Activated CD8-positive, alpha-beta T cell treated with anti-CD3 and anti-CD28 coated beads, Interleukin-2, amount 10 ng/mL, durations not matched to agents 7 days and 5 days (primary cell): ENCODE data around the gene CTIF. TPM values are rescaled to one million over a fixed set of nuclear protein-coding genes. Genes with fewer than 3 reads are reported as not detected.

Experiments used
- ATAC-seq: fragments of 150-1000 bp; cut with Tn5 transposase; one replicate; pipeline ENCODE4 v1.10.0; 2021; ENCODE audit warnings: moderate library complexity
- CTCF ChIA-PET: fragments of 350-600 bp; sonication (Branson Sonifier 250); formaldehyde crosslinking; loops from one replicate; lab custom pipeline; 2021; ENCODE audit warnings: antibody characterized with exemption; lab: Charles Lee
- POLR2A ChIA-PET: fragments of 350-600 bp; sonication (Branson Sonifier 250); formaldehyde crosslinking; loops from one replicate; lab custom pipeline; 2021; ENCODE audit warnings: antibody characterized with exemption; lab: Charles Lee
- DNase-seq: peaks from one replicate; pipeline ENCODE4 v3.0.0-alpha.2; 2020
- H3K27ac Mint-ChIP-seq: one replicate; pipeline ENCODE4 v1.8.0; 2021; ENCODE audit warnings: mild to moderate bottlenecking, mixed read lengths
- H3K27me3 Mint-ChIP-seq: one replicate; pipeline ENCODE4 v1.8.0; 2021; ENCODE audit warnings: low read depth, mixed read lengths
- H3K36me3 Mint-ChIP-seq: one replicate; pipeline ENCODE4 v1.8.0; 2021; ENCODE audit warnings: low read depth, mixed read lengths
- H3K4me1 Mint-ChIP-seq: one replicate; pipeline ENCODE4 v1.8.0; 2021; ENCODE audit warnings: low read depth, mixed read lengths
- H3K4me3 Mint-ChIP-seq: one replicate; pipeline ENCODE4 v1.8.0; 2021; ENCODE audit warnings: mild to moderate bottlenecking, mixed read lengths
- H3K9me3 Mint-ChIP-seq: one replicate; pipeline ENCODE4 v1.8.0; 2022; ENCODE audit warnings: mixed read lengths; ENCODE audit not compliant: insufficient read depth
- total RNA-seq, 2 experiments: library from RNA; stranded (reverse); gene quantifications; one replicate each; pipeline ENCODE4 v1.2.3, GENCODE V29; 2021

CTIF gene
- total RNA-seq, 2 experiments from 2014 or later, result 1.3 to 2.1 TPM

- no peak for DNase-seq
- H3K27ac Mint-ChIP-seq, result no peak overlapping the region
- no peak overlapping the region for H3K4me3 Mint-ChIP-seq
- H3K4me1 Mint-ChIP-seq, result peaks cover 8% of the 10 kb centered on the region
- ATAC-seq, result no peak
- H3K27me3 Mint-ChIP-seq, result peaks cover 12% of the 10 kb centered on the region
- H3K36me3 Mint-ChIP-seq, result no peaks in the 10 kb centered on the region
- POLR2A ChIA-PET, result no interaction called here
- H3K9me3 Mint-ChIP-seq, result no peaks in the 10 kb centered on the region
- CTCF ChIA-PET, result no interaction called here
Measured at GRCh38 chr18:48535956-48536355, 2.9 kb upstream of the CTIF start.

- ATAC-seq, result no peak
- Mint-ChIP-seq H3K4me3 (no peak overlapping the region), H3K27me3 (peaks cover 15% of the 10 kb centered on the region), H3K9me3 (no peaks in the 10 kb centered on the region), H3K4me1 (peaks cover 8% of the 10 kb centered on the region), H3K27ac (no peak overlapping the region), H3K36me3 (no peaks in the 10 kb centered on the region)
- DNase-seq, result no peak
- ChIA-PET CTCF (no interaction called here), POLR2A (no interaction called here)
Measured at GRCh38 chr18:48536516-48536915, 2.3 kb upstream of the CTIF start.

- no peak overlapping the region for H3K27ac Mint-ChIP-seq
- ATAC-seq (peak; percentile 37), DNase-seq (peak; percentile 27)
- CTCF ChIA-PET, result no interaction called here
- H3K36me3 Mint-ChIP-seq, result no peaks in the 10 kb centered on the region
- peaks cover 30% of the 10 kb centered on the region for H3K27me3 Mint-ChIP-seq
- POLR2A ChIA-PET, result no interaction called here
- H3K4me1 Mint-ChIP-seq, result peaks cover 20% of the 10 kb centered on the region
- H3K9me3 Mint-ChIP-seq, result no peaks in the 10 kb centered on the region
- H3K4me3 Mint-ChIP-seq, result peak overlapping the region; percentile 82
Measured at GRCh38 chr18:48539406-48540250, 797 bp downstream of the CTIF start.

- H3K4me1 Mint-ChIP-seq, result peaks cover 20% of the 10 kb centered on the region
- H3K27me3 Mint-ChIP-seq, result peaks cover 31% of the 10 kb centered on the region
- H3K36me3 Mint-ChIP-seq, result no peaks in the 10 kb centered on the region
- H3K4me3 Mint-ChIP-seq, result peak overlapping the region; percentile 82
- ATAC-seq (peak; percentile 38), DNase-seq (peak; percentile 41)
- ChIA-PET POLR2A (no interaction called here), CTCF (no interaction called here)
- H3K27ac Mint-ChIP-seq, result no peak overlapping the region
- no peaks in the 10 kb centered on the region for H3K9me3 Mint-ChIP-seq
Measured at GRCh38 chr18:48540251-48541025, 1.6 kb downstream of the CTIF start.

- H3K4me3 Mint-ChIP-seq, result peak overlapping the region; percentile 7
- no peaks in the 10 kb centered on the region for H3K9me3 Mint-ChIP-seq
- ATAC-seq (peak; percentile 29), DNase-seq (no peak)
- CTCF ChIA-PET, result no interaction called here
- H3K27ac Mint-ChIP-seq, result no peak overlapping the region
- H3K4me1 Mint-ChIP-seq, result peaks cover 20% of the 10 kb centered on the region
- no peaks in the 10 kb centered on the region for H3K36me3 Mint-ChIP-seq
- peaks cover 34% of the 10 kb centered on the region for H3K27me3 Mint-ChIP-seq
- POLR2A ChIA-PET, result no interaction called here
Measured at GRCh38 chr18:48541026-48541746, 2.4 kb downstream of the CTIF start.

GRCh38 chr18:48541747-48542400 is 3.0 kb downstream of the CTIF start:
- peaks cover 38% of the 10 kb centered on the region for H3K27me3 Mint-ChIP-seq
- ATAC-seq (no peak), DNase-seq (no peak)
- CTCF ChIA-PET, result no interaction called here
- H3K4me1 Mint-ChIP-seq, result peaks cover 20% of the 10 kb centered on the region
- H3K4me3 Mint-ChIP-seq, result peak overlapping the region; percentile 7
- POLR2A ChIA-PET, result no interaction called here
- no peaks in the 10 kb centered on the region for H3K9me3 Mint-ChIP-seq
- H3K27ac Mint-ChIP-seq, result no peak overlapping the region
- no peaks in the 10 kb centered on the region for H3K36me3 Mint-ChIP-seq

- Mint-ChIP-seq H3K27me3 (peaks cover 38% of the 10 kb centered on the region), H3K9me3 (no peaks in the 10 kb centered on the region), H3K36me3 (no peaks in the 10 kb centered on the region), H3K4me1 (peaks cover 20% of the 10 kb centered on the region), H3K4me3 (no peak overlapping the region), H3K27ac (no peak overlapping the region)
- CTCF ChIA-PET, result no interaction called here
- DNase-seq (no peak), ATAC-seq (no peak)
- POLR2A ChIA-PET, result no interaction called here
Measured at GRCh38 chr18:48542513-48543181, 3.8 kb downstream of the CTIF start.

GRCh38 chr18:48543228-48543627 is 4.4 kb downstream of the CTIF start:
- Mint-ChIP-seq H3K4me1 (peaks cover 20% of the 10 kb centered on the region), H3K9me3 (no peaks in the 10 kb centered on the region), H3K4me3 (no peak overlapping the region), H3K27ac (no peak overlapping the region), H3K36me3 (no peaks in the 10 kb centered on the region), H3K27me3 (peaks cover 38% of the 10 kb centered on the region)
- no peak for ATAC-seq
- ChIA-PET CTCF (no interaction called here), POLR2A (no interaction called here)
- DNase-seq, result peak; percentile 46

- peaks cover 42% of the 10 kb centered on the region for H3K27me3 Mint-ChIP-seq
- H3K9me3 Mint-ChIP-seq, result no peaks in the 10 kb centered on the region
- H3K4me1 Mint-ChIP-seq, result peaks cover 16% of the 10 kb centered on the region
- H3K27ac Mint-ChIP-seq, result no peak overlapping the region
- DNase-seq, result no peak
- ChIA-PET POLR2A (no interaction called here), CTCF (no interaction called here)
- no peaks in the 10 kb centered on the region for H3K36me3 Mint-ChIP-seq
- no peak for ATAC-seq
- no peak overlapping the region for H3K4me3 Mint-ChIP-seq
Measured at GRCh38 chr18:48544116-48544515, 5.3 kb downstream of the CTIF start.

- ATAC-seq (no peak), DNase-seq (no peak)
- Mint-ChIP-seq H3K27ac (no peak overlapping the region), H3K9me3 (no peaks in the 10 kb centered on the region), H3K4me1 (peaks cover 16% of the 10 kb centered on the region), H3K4me3 (no peak overlapping the region), H3K27me3 (peaks cover 42% of the 10 kb centered on the region), H3K36me3 (no peaks in the 10 kb centered on the region)
- POLR2A ChIA-PET, result no interaction called here
- CTCF ChIA-PET, result no interaction called here
Measured at GRCh38 chr18:48544661-48545415, 6.0 kb downstream of the CTIF start.
